ENCODE results near the gene CLEC1B. TPM values are rescaled to one million over a fixed set of nuclear protein-coding genes. Genes with fewer than 3 reads are reported as not detected.

The CLEC1B gene
- total RNA-seq, 2 donors from 2014 or later = not detected

Other genes with a start within 250 kb of the CLEC1B start
- gene CD69, start 238.2 kb downstream of the CLEC1B start, total RNA-seq = 1 to 10 TPM; 2.6 to 3.9 TPM
- gene KLRF1, start 171.6 kb downstream of the CLEC1B start, total RNA-seq = under 1 TPM in 1 of 2 donors, not detected in 1; 0.31 TPM
- 1 to 10 TPM; 1.6 to 4.8 TPM for gene CLEC2B, start 129.8 kb downstream of the CLEC1B start, total RNA-seq
- not detected for gene KLRF2, start 117.6 kb downstream of the CLEC1B start, total RNA-seq
- gene CLEC2A, start 66.8 kb downstream of the CLEC1B start, total RNA-seq = not detected
- under 1 TPM in 1 of 2 donors, not detected in 1; 0.75 TPM for gene CLEC12A, start 27.7 kb downstream of the CLEC1B start, total RNA-seq
- gene CLEC12B, start 11.5 kb upstream of the CLEC1B start, total RNA-seq = not detected
- gene CLEC9A, start 31.6 kb upstream of the CLEC1B start, total RNA-seq = under 1 TPM in 1 of 2 donors, not detected in 1; 0.39 TPM
- 1 to 10 TPM in 1 of 2 donors, under 1 TPM in 1; 0.64 to 1.4 TPM for gene CLEC1A, start 99.9 kb upstream of the CLEC1B start, total RNA-seq
- gene CLEC7A, start 131.1 kb upstream of the CLEC1B start, total RNA-seq = 1 to 10 TPM; 2.5 to 4.5 TPM
- gene OLR1, start 173.0 kb upstream of the CLEC1B start, total RNA-seq = not detected
- not detected for gene TMEM52B, start 179.9 kb upstream of the CLEC1B start, total RNA-seq
- 10 to 100 TPM; 25.2 to 53.6 TPM for gene GABARAPL1, start 213.8 kb upstream of the CLEC1B start, total RNA-seq